Adrenal gland (tissue), 5 donors: ENCODE measurements around the gene COL23A1.

ENCODE experiments used
- CTCF ChIP-seq, 6 experiments: fragments of 450-650 bp in 4 of 6; fragments of 200-600 bp in 2 of 6; sonication (generic) in 1 of 6; IDR thresholded peaks; 1 replicate in 5 of 6; 2 replicates in 1 of 6; pipeline versions ENCODE4 v1.5.1 to v1.8.0; 2016 to 2021; ENCODE audit warnings: antibody characterized with exemption in 6 of 6, mild to moderate bottlenecking in 2 of 6, moderate library complexity in 1 of 6
- POLR2A ChIP-seq, 2 donors: fragments of 450-650 bp; IDR thresholded peaks; one replicate each; pipeline ENCODE4 v1.6.1; 2017; ENCODE audit warnings: antibody characterized with exemption in 2 of 2, mild to moderate bottlenecking in 2 of 2, moderate library complexity in 1 of 2
- donor health status: DM: no; HTN: no; CAD: no.

GRCh38 chr5:178366998-178367735 lies 223.0 kb downstream of the COL23A1 start:
- no peak for TF ChIP-seq CTCF (IDR thresholded peaks at IDR 0.05)
- no peak for TF ChIP-seq POLR2A (IDR thresholded peaks at IDR 0.05)
